OCI-LY1 (cell line): ENCODE results near the gene HACL1.

ENCODE experiments used
- H2AFZ ChIP-seq: fragments of 200-600 bp; sonication (generic), shearing (Covaris generic); 2 replicates; pipeline ENCODE4 v1.6.0; 2014; ENCODE audit warnings: antibody characterized with exemption, mild to moderate bottlenecking, low read length
- H3F3A ChIP-seq: fragments of 200-600 bp; sonication (generic), shearing (Covaris generic); 2 replicates; pipeline ENCODE4 v1.6.0; 2014; ENCODE audit warnings: mild to moderate bottlenecking, antibody characterized with exemption, low read length, moderate library complexity; ENCODE audit not compliant: insufficient read depth
- H3K27ac ChIP-seq: fragments of 200-600 bp; sonication (generic); 2 replicates; pipeline ENCODE4 v1.5.1; 2014; ENCODE audit warnings: low read length, mixed run types, mild to moderate bottlenecking, low read depth; ENCODE audit not compliant: poor library complexity, severe bottlenecking
- H3K27me3 ChIP-seq: fragments of 200-600 bp; sonication (generic); 2 replicates; pipeline ENCODE4 v1.6.0; 2014; ENCODE audit warnings: antibody characterized with exemption, mild to moderate bottlenecking, low read length, moderate library complexity; ENCODE audit not compliant: insufficient read depth
- H3K36me3 ChIP-seq: fragments of 200-600 bp; sonication (generic); 2 replicates; pipeline ENCODE4 v1.6.1; 2014; ENCODE audit warnings: mild to moderate bottlenecking, antibody characterized with exemption, low read length, moderate library complexity, mixed read lengths; ENCODE audit not compliant: insufficient read depth
- H3K4me1 ChIP-seq: fragments of 200-600 bp; sonication (generic); 2 replicates; pipeline ENCODE4 v1.5.1; 2014; ENCODE audit warnings: mild to moderate bottlenecking, low read length, moderate library complexity; ENCODE audit not compliant: insufficient read depth, severe bottlenecking
- H3K4me2 ChIP-seq: fragments of 200-600 bp; sonication (generic), shearing (Covaris generic); 2 replicates; pipeline ENCODE4 v1.6.1; 2014; ENCODE audit warnings: low read length
- H3K4me3 ChIP-seq: fragments of 200-600 bp; sonication (generic); 2 replicates; pipeline ENCODE4 v1.5.1; 2014; ENCODE audit warnings: low read length, low read depth, mild to moderate bottlenecking, mixed read lengths; ENCODE audit not compliant: poor library complexity, severe bottlenecking
- H3K79me2 ChIP-seq: fragments of 200-600 bp; shearing (Covaris generic); 2 replicates; pipeline ENCODE4 v1.6.1; 2016; ENCODE audit warnings: mixed run types, low read length, mixed read lengths; ENCODE audit not compliant: insufficient read depth
- H3K9ac ChIP-seq: fragments of 200-600 bp; sonication (generic), shearing (Covaris generic); 2 replicates; pipeline ENCODE4 v1.6.1; 2014; ENCODE audit warnings: mild to moderate bottlenecking, low read length, mixed read lengths
- H3K9me2 ChIP-seq: fragments of 200-600 bp; sonication (generic), shearing (Covaris generic); 2 replicates; pipeline ENCODE4 v1.6.1; 2014; ENCODE audit warnings: low read depth, mild to moderate bottlenecking, low read length, mixed read lengths
- H3K9me3 ChIP-seq: fragments of 200-600 bp; shearing (Covaris generic); 2 replicates; pipeline ENCODE4 v1.6.1; 2014; ENCODE audit warnings: low read length, mixed read lengths
- H4K20me1 ChIP-seq: fragments of 200-600 bp; sonication (generic), shearing (Covaris generic); 2 replicates; pipeline ENCODE4 v1.6.0; 2016; ENCODE audit warnings: mild to moderate bottlenecking, low read length; ENCODE audit not compliant: insufficient read depth
- EZH2 ChIP-seq: fragments of 200-600 bp; sonication (generic), shearing (Covaris generic); IDR thresholded peaks from 2 replicates; pipeline ENCODE4 v1.8.0; 2017; ENCODE audit warnings: borderline replicate concordance, mixed run types, mild to moderate bottlenecking, antibody characterized with exemption, low read length, moderate library complexity, mixed read lengths
- TF ChIP-seq, protein P1 (sequence below): fragments of 200-600 bp; sonication (generic), shearing (Covaris generic); IDR thresholded peaks from 2 replicates; pipeline ENCODE4 v1.5.1; 2017; ENCODE audit warnings: mild to moderate bottlenecking, antibody characterized with exemption, low read length, moderate library complexity, mixed read lengths

The HACL1 gene

DNA sequence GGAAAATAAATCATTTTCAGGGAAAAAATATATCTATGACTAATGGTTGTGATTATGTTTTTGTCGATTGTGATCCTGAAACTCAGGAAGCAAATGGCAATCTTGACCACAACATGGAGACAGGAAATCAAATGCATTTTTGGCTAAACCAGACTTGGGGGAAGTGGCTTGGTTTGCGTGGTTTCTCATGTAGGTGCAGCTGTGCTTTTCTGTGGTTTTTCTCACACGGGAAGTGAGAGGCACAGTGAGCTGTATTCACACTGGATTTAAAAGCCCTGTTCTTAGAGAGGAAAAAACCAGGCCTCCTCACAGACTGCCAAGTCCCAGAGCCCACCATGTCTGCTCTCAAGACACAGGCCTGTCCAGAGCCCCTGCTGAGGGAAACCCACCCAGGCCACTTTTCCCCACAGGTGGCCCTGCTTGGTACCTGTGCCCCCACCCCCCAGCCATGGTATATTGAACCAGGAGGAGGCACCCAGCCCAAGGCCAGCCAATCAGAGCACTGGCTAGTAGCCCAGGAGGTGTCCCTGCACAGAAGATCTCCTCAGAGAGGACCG lies 46.3 kb upstream of the HACL1 start:
- no peak for TF ChIP-seq EZH2
- TF ChIP-seq, protein P1, sequence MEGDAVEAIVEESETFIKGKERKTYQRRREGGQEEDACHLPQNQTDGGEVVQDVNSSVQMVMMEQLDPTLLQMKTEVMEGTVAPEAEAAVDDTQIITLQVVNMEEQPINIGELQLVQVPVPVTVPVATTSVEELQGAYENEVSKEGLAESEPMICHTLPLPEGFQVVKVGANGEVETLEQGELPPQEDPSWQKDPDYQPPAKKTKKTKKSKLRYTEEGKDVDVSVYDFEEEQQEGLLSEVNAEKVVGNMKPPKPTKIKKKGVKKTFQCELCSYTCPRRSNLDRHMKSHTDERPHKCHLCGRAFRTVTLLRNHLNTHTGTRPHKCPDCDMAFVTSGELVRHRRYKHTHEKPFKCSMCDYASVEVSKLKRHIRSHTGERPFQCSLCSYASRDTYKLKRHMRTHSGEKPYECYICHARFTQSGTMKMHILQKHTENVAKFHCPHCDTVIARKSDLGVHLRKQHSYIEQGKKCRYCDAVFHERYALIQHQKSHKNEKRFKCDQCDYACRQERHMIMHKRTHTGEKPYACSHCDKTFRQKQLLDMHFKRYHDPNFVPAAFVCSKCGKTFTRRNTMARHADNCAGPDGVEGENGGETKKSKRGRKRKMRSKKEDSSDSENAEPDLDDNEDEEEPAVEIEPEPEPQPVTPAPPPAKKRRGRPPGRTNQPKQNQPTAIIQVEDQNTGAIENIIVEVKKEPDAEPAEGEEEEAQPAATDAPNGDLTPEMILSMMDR: no peak
- no peak overlapping the region; the same call in 1 of the 2 replicates for H3K4me2 ChIP-seq
- H3K27me3 ChIP-seq: no peaks in the 10 kb centered on the region; the same call in 1 of the 2 replicates
- no peak overlapping the region for H3K4me3 ChIP-seq
- H3K27ac ChIP-seq: no peak overlapping the region
- H2AFZ ChIP-seq: no peak overlapping the region
- H3K79me2 ChIP-seq: no peaks in the 10 kb centered on the region
- no peaks in the 10 kb centered on the region for H4K20me1 ChIP-seq
- H3K4me1 ChIP-seq: peaks cover 15% of the 10 kb centered on the region
- no peaks in the 10 kb centered on the region for H3F3A ChIP-seq
- no peaks in the 10 kb centered on the region for H3K9me2 ChIP-seq
- H3K36me3 ChIP-seq: no peaks in the 10 kb centered on the region
- H3K9ac ChIP-seq: no peak overlapping the region
- no peaks in the 10 kb centered on the region for H3K9me3 ChIP-seq

DNA sequence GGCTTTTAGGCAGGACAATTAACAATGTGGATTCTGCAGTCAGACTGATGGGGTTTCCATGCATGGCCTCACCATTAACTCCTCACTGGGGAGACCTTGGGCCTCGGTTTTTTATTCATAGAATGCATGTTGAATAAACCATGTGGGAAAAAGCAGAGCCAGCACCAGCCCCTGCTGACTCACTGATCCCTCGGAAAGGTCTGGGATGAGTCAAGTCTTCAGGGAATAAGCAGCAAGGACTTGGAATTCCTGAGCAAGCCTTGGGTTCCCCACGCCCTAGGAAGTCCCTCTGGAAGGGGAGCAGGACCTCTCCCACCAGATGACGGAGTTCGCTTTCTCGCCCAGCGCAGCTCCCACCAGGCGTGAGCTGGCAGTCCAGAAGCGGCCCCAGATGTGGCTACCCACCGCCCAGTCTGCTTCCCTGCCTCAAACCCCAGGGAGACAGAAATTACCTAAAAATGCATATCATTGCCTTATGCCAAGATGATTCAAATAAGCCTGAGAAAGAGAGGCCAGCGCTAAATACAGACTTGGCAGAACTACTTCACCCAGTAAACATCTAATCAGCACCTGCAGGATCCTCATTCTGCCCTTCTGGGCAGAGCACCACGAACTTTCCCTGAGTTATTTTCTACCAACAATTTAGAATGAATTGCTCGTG lies 45.6 kb upstream of the HACL1 start:
- Histone ChIP-seq H3F3A (no peaks in the 10 kb centered on the region), H2AFZ (no peak overlapping the region), H3K4me3 (no peak overlapping the region), H3K36me3 (no peaks in the 10 kb centered on the region), H3K4me1 (peaks cover 15% of the 10 kb centered on the region), H3K79me2 (no peaks in the 10 kb centered on the region), H3K4me2 (no peak overlapping the region; the same call in 1 of the 2 replicates), H3K9ac (no peak overlapping the region), H3K9me3 (no peaks in the 10 kb centered on the region), H3K27ac (no peak overlapping the region), H3K9me2 (no peaks in the 10 kb centered on the region), H3K27me3 (no peaks in the 10 kb centered on the region; the same call in 1 of the 2 replicates), H4K20me1 (no peaks in the 10 kb centered on the region)
- TF ChIP-seq EZH2: no peak
- TF ChIP-seq, protein P1: no peak

DNA sequence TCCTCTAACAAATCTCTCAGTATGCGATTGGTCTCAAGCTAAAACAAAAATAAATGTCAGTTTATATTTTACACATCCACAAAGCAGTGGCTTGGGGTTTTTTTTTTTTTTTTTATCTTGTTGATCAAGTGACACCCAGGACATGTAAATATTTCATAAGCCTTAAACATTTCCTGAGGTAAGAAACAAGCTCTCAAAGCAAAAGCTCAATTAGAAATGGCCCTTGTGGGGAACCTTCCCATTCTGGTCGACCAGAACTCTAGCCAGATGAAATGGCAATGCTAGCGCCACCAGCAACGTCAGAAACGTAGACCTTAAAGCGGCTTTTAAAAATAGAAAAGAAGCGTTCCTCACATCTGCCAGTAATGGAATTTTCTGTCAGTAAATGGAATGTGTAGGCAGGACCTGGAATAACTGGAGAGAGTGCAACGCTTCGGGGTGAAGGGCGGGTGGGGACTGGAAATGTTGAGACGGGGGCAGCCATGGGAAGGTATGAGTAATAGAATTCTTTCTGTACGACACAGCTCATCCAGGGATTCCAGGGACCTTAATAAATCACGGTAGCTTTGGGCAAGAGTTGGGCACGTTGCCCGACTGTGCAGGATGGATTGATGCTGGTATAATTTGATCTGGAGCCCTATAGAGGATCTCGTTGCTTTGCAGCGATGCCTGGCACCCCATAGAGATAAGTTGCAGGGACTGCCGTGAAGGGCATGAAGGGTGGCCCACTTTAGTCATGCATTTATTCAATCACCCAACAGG lies 44.6 kb upstream of the HACL1 start:
- no peak overlapping the region for H3K4me3 ChIP-seq

More for the DNA sequence above, 44.6 kb upstream of the HACL1 start:
- Histone ChIP-seq H3F3A (no peaks in the 10 kb centered on the region), H3K4me2 (no peak overlapping the region), H4K20me1 (no peaks in the 10 kb centered on the region), H3K79me2 (no peaks in the 10 kb centered on the region), H3K9ac (no peak overlapping the region), H3K9me2 (no peaks in the 10 kb centered on the region), H2AFZ (no peak overlapping the region), H3K9me3 (no peaks in the 10 kb centered on the region), H3K36me3 (no peaks in the 10 kb centered on the region), H3K4me1 (peaks cover 15% of the 10 kb centered on the region), H3K27ac (no peak overlapping the region), H3K27me3 (no peaks in the 10 kb centered on the region)
- TF ChIP-seq, protein P1: no peak
- no peak for TF ChIP-seq EZH2
